ENCODE measurements around the gene SPIRE2. TPM values are rescaled to one million over a fixed set of nuclear protein-coding genes. Genes with fewer than 3 reads are reported as not detected.

Gene SPIRE2
- total and polyA plus RNA-seq, 2 of the 13 experiments (the other 11 are each of a cell fraction or from before 2014, with no cell fraction given), result 13.3 to 37.5 TPM

DNA sequence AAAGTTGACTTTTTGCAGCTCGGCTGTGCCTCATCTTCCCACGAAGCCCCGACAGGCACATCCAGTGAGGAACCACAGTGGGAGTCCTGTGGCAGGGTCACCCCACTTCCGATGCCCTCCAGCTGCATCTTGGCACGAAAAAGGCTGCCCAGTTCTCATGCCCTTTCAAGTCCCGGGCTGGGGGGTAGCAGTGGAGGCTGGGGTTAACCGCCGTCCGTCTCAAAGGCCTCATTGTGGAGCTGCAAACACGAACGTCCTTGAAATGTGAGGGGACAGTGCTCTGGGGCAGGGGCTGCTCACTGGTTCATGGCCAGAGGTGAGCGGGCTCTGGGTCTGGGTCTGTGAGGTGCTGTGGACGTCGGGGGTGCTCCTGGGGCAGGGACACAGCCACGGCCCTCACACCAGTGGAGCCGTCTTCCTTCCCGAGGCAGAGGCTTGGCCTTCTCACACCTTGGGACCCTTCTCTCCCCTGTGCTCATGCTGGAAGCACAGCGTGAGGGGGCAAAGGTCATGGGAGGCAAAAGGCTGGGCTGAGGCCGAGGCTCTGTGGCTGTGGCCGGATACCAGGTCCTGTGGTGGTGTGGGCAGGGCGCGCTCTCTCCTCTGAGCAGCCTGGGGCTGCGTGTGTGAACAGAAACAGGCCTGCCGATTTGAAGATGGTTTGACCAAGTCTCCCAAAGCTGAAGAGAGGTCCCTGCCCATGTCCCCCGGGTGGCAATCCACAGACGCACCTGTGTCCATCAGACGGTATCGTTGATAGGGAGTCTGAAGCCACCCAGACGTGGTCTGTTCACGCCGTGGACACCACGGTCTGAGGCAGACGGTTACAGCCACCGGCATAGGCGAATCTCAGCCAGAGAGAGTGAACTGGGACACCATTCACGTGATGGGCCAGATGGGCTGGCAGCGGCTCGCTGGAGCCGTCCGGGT, 87.3 kb downstream of the SPIRE2 start (continued):
- TF ChIP-seq ZNF235 (CRISPR knock-in tag; IDR thresholded peaks at IDR 0.05; ENCODE audit: borderline replicate concordance), result peak; percentile 86
- TF ChIP-seq GTF3A (CRISPR knock-in tag; conservative IDR thresholded peaks at IDR 0.05), result peak; percentile 50; the same call in 1 of the 2 replicates
- TF ChIP-seq ZNF768 (CRISPR knock-in tag; IDR thresholded peaks at IDR 0.05), result peak; percentile 64; the same call in 1 of the 2 replicates
- TF ChIP-seq, protein P1, sequence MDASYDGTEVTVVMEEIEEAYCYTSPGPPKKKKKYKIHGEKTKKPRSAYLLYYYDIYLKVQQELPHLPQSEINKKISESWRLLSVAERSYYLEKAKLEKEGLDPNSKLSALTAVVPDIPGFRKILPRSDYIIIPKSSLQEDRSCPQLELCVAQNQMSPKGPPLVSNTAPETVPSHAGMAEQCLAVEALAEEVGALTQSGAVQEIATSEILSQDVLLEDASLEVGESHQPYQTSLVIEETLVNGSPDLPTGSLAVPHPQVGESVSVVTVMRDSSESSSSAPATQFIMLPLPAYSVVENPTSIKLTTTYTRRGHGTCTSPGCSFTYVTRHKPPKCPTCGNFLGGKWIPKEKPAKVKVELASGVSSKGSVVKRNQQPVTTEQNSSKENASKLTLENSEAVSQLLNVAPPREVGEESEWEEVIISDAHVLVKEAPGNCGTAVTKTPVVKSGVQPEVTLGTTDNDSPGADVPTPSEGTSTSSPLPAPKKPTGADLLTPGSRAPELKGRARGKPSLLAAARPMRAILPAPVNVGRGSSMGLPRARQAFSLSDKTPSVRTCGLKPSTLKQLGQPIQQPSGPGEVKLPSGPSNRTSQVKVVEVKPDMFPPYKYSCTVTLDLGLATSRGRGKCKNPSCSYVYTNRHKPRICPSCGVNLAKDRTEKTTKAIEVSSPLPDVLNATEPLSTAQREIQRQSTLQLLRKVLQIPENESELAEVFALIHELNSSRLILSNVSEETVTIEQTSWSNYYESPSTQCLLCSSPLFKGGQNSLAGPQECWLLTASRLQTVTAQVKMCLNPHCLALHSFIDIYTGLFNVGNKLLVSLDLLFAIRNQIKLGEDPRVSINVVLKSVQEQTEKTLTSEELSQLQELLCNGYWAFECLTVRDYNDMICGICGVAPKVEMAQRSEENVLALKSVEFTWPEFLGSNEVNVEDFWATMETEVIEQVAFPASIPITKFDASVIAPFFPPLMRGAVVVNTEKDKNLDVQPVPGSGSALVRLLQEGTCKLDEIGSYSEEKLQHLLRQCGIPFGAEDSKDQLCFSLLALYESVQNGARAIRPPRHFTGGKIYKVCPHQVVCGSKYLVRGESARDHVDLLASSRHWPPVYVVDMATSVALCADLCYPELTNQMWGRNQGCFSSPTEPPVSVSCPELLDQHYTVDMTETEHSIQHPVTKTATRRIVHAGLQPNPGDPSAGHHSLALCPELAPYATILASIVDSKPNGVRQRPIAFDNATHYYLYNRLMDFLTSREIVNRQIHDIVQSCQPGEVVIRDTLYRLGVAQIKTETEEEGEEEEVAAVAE (CRISPR knock-in tag; IDR thresholded peaks at IDR 0.05; ENCODE audit: borderline replicate concordance), result peak; percentile 53; the same call in 1 of the 2 replicates
- TF ChIP-seq, protein P2, sequence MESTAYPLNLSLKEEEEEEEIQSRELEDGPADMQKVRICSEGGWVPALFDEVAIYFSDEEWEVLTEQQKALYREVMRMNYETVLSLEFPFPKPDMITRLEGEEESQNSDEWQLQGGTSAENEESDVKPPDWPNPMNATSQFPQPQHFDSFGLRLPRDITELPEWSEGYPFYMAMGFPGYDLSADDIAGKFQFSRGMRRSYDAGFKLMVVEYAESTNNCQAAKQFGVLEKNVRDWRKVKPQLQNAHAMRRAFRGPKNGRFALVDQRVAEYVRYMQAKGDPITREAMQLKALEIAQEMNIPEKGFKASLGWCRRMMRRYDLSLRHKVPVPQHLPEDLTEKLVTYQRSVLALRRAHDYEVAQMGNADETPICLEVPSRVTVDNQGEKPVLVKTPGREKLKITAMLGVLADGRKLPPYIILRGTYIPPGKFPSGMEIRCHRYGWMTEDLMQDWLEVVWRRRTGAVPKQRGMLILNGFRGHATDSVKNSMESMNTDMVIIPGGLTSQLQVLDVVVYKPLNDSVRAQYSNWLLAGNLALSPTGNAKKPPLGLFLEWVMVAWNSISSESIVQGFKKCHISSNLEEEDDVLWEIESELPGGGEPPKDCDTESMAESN (CRISPR knock-in tag; conservative IDR thresholded peaks at IDR 0.05), result peak; percentile 87
- peak; percentile 90; the same call in 1 of the 2 replicates for TF ChIP-seq ZNF30 (CRISPR knock-in tag; IDR thresholded peaks at IDR 0.05)
- no peak for TF ChIP-seq CC2D1A (CRISPR knock-in tag; IDR thresholded peaks at IDR 0.05)
- TF ChIP-seq ZNF709 (CRISPR knock-in tag; IDR thresholded peaks at IDR 0.05), result no peak
- 0 out of 2 replicates have a peak, but pooled peaks have one; percentile 13 for TF ChIP-seq ZNF775 (CRISPR knock-in tag; IDR thresholded peaks at IDR 0.05; ENCODE audit: borderline replicate concordance)
- TF ChIP-seq SALL1 (CRISPR knock-in tag; IDR thresholded peaks at IDR 0.05), result peak; percentile 96
- peak; percentile 53 for TF ChIP-seq PHF5A (CRISPR knock-in tag; IDR thresholded peaks at IDR 0.05; ENCODE audit: low read depth, unreplicated experiment)
- no peak for TF ChIP-seq ZNF7 (CRISPR knock-in tag; IDR thresholded peaks at IDR 0.05)
- TF ChIP-seq, protein P3, sequence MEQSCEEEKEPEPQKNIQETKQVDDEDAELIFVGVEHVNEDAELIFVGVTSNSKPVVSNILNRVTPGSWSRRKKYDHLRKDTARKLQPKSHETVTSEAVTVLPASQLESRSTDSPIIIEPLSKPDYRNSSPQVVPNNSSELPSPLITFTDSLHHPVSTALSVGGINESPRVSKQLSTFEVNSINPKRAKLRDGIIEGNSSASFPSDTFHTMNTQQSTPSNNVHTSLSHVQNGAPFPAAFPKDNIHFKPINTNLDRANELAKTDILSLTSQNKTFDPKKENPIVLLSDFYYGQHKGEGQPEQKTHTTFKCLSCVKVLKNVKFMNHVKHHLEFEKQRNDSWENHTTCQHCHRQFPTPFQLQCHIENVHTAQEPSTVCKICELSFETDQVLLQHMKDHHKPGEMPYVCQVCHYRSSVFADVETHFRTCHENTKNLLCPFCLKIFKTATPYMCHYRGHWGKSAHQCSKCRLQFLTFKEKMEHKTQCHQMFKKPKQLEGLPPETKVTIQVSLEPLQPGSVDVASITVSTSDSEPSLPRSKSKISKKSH (CRISPR knock-in tag; IDR thresholded peaks at IDR 0.05; ENCODE audit: borderline replicate concordance), result peak; percentile 85

Measured in HepG2 (cell line).